ENCODE data around the gene AK8. TPM values are rescaled to one million over a fixed set of nuclear protein-coding genes. Genes with fewer than 3 reads are reported as not detected.

The AK8 gene
- total RNA-seq, 1 donor from 2014 or later, result 0.22 TPM

DNA sequence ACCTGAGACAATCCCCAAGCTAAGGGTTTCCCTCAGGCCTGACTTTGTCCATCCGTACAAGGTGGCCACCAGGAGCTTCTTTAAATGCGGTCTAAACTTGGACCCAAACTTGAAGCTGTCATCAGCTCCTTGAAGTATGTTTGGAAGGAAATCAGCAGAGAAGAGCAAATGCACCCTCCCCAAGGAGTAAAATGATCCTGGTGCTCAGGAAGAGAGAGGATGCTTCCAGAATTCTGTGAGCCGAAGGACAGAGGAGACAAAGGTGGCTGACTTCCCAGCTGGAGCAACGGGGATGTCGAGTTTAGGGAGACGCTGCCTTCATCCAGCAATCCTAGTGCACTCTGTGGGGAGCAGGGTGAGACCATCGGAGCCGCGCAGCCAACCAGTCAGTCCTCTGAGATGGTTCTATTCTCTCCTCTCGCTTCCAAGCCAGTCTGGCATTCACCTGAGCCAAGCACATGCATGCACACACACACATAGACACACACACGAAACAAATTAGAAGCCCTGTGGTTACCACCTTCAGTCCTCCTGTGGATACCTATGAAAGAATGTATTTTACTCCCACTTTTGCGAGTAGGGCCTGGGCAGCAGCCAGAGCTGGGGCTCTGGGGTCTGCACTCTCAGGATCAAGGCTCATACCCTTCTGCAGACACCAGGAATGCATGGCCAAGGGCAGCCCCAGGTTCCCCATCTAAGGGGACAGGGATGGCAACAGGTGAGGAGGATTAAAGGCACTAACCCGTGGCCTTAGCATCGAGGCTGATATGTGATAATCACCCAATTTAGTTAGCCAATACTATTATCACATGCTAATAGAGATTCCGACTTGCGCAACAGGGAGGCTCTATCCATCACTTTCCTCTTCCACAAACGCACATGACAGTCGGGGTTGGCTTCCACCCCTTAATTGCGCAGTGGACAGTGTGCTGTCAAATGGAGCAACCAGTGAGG, 132.1 kb downstream of the AK8 start:
- Mint-ChIP-seq H3K9me3 (ENCODE audit: low read depth) (no peaks in the 10 kb centered on the region), H3K4me1 (ENCODE audit: low read depth) (peaks cover 18% of the 10 kb centered on the region), H3K4me3 (ENCODE audit: unreplicated experiment) (no peak overlapping the region), H3K27ac (ENCODE audit: unreplicated experiment) (no peak overlapping the region), H3K27me3 (ENCODE audit: low read depth) (peaks cover 50% of the 10 kb centered on the region), H3K36me3 (ENCODE audit: low read depth) (peaks cover 2% of the 10 kb centered on the region)
- DNase-seq (ENCODE audit: low spot score), result no peak
- TF ChIP-seq, protein P1, sequence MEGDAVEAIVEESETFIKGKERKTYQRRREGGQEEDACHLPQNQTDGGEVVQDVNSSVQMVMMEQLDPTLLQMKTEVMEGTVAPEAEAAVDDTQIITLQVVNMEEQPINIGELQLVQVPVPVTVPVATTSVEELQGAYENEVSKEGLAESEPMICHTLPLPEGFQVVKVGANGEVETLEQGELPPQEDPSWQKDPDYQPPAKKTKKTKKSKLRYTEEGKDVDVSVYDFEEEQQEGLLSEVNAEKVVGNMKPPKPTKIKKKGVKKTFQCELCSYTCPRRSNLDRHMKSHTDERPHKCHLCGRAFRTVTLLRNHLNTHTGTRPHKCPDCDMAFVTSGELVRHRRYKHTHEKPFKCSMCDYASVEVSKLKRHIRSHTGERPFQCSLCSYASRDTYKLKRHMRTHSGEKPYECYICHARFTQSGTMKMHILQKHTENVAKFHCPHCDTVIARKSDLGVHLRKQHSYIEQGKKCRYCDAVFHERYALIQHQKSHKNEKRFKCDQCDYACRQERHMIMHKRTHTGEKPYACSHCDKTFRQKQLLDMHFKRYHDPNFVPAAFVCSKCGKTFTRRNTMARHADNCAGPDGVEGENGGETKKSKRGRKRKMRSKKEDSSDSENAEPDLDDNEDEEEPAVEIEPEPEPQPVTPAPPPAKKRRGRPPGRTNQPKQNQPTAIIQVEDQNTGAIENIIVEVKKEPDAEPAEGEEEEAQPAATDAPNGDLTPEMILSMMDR (IDR thresholded peaks at IDR 0.05), result no peak

DNA sequence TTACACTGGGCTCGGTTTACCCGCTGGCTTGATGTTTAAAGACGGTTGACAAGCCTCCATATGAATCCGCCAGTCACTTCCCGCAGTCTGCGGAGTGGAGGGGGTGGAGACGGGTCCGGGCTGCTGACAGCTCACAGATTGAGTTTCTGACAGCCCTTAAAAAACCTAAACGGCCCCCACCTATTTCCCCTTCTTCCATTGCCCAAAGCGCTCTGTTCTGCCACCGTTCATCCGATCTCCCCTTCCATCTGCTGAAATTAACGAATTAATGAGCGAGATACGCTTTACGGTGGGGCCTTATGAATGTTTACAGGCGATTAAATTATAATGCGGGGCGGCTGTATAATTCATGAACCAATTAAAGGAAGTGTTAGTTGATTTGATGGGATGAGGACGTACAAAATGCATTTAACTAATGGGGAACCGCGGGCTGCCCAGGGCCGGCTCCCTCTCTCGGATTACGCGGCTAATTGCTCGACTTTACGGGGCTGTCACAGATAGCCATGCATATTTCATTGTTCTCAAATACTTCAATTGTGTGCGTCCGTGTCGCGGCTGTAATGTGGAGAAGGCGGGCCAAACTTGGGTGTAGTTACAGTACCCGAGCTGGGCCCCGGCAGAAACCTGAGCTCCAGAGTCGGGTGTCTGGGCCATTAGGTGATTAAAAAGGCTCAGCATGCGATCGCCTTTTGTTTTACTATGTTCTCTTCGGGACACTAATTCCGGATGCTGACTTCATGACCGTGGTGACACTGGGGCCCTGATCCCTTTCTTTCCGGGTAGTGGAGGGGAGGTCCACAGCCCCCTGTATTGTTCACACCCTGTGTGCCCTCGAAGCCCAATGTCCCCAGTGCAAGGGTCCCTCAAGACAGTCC, 133.0 kb downstream of the AK8 start:
- Mint-ChIP-seq H3K4me1 (ENCODE audit: low read depth) (peaks cover 18% of the 10 kb centered on the region), H3K9me3 (ENCODE audit: low read depth) (no peaks in the 10 kb centered on the region), H3K27ac (ENCODE audit: unreplicated experiment) (no peak overlapping the region), H3K27me3 (ENCODE audit: low read depth) (peaks cover 50% of the 10 kb centered on the region), H3K36me3 (ENCODE audit: low read depth) (peaks cover 2% of the 10 kb centered on the region), H3K4me3 (ENCODE audit: unreplicated experiment) (peak overlapping the region; percentile 52)
- TF ChIP-seq, protein P1 (IDR thresholded peaks at IDR 0.05), result no peak
- no peak for DNase-seq (ENCODE audit: low spot score)

DNA sequence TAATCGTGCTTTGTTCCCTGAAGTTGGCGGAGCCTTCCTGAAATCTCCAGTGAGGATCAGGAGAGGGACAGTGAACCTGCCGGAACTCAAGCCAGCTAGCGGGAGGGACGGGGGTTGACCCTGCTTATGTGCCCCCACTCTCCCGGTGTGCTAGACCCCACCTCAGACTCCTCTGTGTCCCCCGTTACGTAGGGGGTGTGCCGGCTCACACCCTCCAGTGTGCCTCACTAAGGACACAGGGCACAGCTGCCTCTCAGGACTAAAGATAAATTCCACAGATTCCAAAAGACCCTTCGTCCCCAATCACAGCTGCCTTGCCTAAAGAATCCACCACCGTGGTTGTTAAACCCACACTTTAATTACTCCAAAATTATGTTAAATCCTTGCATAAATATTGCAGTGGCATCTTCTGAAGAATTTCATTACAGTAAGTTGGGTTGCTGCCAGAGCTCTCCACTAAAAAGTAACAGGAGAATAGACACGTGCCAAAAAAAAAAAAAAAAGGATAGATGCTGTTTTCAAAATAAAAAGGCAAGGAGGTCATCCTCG, 134.1 kb downstream of the AK8 start:
- no peak for DNase-seq (ENCODE audit: low spot score)
- H3K9me3 Mint-ChIP-seq (ENCODE audit: low read depth), result no peaks in the 10 kb centered on the region
- no peak overlapping the region for H3K27ac Mint-ChIP-seq (ENCODE audit: unreplicated experiment)
- peaks cover 2% of the 10 kb centered on the region for H3K36me3 Mint-ChIP-seq (ENCODE audit: low read depth)
- H3K4me1 Mint-ChIP-seq (ENCODE audit: low read depth), result peaks cover 18% of the 10 kb centered on the region
- TF ChIP-seq, protein P1 (IDR thresholded peaks at IDR 0.05), result no peak
- no peak overlapping the region for H3K4me3 Mint-ChIP-seq (ENCODE audit: unreplicated experiment)
- peaks cover 50% of the 10 kb centered on the region for H3K27me3 Mint-ChIP-seq (ENCODE audit: low read depth)

DNA sequence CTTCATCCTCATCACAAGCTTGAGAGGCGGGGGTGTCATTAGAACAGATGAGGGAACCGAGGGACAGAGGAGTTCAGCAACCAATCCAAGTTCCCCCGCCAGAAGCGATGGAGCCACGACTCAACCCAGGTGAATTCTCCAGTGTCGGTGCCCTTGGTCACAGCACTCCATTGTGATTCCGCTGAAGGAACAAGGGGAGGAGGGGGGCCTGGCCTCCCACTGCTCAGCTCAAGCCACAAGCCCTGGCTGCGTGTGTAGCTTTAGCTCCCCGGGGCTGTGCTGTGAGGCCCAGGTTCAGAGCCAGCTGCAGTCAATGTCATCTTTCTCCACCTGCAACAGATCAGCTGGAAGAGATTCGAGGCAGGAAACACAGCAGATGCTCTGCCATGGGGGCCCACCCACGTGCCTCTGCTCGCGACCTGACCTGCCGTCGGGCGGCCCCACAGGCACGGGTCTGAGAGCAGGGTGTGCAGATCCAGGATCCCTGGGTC, 135.2 kb downstream of the AK8 start:
- peaks cover 50% of the 10 kb centered on the region for H3K27me3 Mint-ChIP-seq (ENCODE audit: low read depth)
- no peak overlapping the region for H3K27ac Mint-ChIP-seq (ENCODE audit: unreplicated experiment)
- H3K9me3 Mint-ChIP-seq (ENCODE audit: low read depth), result no peaks in the 10 kb centered on the region
- no peak overlapping the region for H3K4me3 Mint-ChIP-seq (ENCODE audit: unreplicated experiment)
- DNase-seq (ENCODE audit: low spot score), result no peak
- H3K4me1 Mint-ChIP-seq (ENCODE audit: low read depth), result peaks cover 18% of the 10 kb centered on the region
- peaks cover 2% of the 10 kb centered on the region for H3K36me3 Mint-ChIP-seq (ENCODE audit: low read depth)
- TF ChIP-seq, protein P1 (IDR thresholded peaks at IDR 0.05), result no peak

All from chondrocyte (in vitro differentiated cells).